ENCODE measurements around the gene CSNK1E.

CSNK1E gene

DNA sequence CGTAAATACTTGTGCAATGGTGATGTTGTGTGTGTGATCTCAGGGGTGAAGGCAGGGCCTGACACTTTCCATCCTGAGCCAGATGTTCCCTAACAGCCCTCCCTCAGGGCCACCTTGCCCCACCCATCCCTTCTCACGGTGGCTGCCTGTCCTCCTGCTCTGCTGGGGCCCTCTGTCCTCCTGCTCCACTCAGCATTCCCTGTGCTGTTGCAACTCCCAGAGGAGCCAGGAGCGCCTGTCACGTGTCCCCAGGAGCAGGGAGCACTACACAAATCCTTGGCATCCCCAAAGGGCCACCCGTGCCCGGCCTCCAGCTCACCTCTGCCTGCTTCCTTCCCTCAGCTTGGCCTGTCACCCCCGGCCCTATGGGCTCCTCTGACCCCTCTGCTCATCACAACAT, 10.2 kb upstream of the CSNK1E start:
- no peak for DNase-seq (ENCODE audit: extremely low spot score)
- TF ChIP-seq, protein P1, sequence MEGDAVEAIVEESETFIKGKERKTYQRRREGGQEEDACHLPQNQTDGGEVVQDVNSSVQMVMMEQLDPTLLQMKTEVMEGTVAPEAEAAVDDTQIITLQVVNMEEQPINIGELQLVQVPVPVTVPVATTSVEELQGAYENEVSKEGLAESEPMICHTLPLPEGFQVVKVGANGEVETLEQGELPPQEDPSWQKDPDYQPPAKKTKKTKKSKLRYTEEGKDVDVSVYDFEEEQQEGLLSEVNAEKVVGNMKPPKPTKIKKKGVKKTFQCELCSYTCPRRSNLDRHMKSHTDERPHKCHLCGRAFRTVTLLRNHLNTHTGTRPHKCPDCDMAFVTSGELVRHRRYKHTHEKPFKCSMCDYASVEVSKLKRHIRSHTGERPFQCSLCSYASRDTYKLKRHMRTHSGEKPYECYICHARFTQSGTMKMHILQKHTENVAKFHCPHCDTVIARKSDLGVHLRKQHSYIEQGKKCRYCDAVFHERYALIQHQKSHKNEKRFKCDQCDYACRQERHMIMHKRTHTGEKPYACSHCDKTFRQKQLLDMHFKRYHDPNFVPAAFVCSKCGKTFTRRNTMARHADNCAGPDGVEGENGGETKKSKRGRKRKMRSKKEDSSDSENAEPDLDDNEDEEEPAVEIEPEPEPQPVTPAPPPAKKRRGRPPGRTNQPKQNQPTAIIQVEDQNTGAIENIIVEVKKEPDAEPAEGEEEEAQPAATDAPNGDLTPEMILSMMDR (IDR thresholded peaks at IDR 0.05; ENCODE audit: control extremely low read depth, extremely low read depth, low read depth, missing control alignments): no peak
- POLR2A ChIA-PET: no interaction called here
- CTCF ChIA-PET: interaction anchor here (1.0 kb wide), 1 partner anchor 25 kb away, joined by 3 read pairs; no protein-coding TSS in a partner anchor

DNA sequence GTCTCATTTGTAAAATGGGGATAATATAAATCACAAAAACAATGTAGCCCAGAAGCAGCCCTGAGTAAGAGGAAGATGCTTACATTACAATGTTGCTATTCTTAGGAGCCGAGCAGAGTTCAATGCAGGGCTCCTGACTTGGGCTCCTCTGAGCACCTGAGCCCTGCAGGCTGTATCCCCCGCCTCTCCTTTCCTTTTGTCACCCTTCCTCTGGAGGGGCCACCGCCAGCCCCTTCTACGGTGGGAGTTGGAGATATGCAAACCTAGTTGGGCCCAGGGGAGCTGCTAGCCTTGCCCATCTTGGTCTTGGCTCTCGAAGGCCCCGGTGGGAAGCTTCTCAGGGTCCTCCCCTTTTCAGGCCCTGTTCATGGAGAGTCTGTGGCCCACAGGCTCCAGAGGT, 8.4 kb upstream of the CSNK1E start:
- DNase-seq (ENCODE audit: extremely low spot score): no peak
- TF ChIP-seq, protein P1 (IDR thresholded peaks at IDR 0.05; ENCODE audit: control extremely low read depth, extremely low read depth, low read depth, missing control alignments): no peak
- POLR2A ChIA-PET: no interaction called here
- CTCF ChIA-PET: interaction anchor here (0.9 to 1.5 kb wide), 3 partner anchors 8 to 276 kb away, joined by 3 to 4 read pairs (median 3); no protein-coding TSS in a partner anchor

DNA sequence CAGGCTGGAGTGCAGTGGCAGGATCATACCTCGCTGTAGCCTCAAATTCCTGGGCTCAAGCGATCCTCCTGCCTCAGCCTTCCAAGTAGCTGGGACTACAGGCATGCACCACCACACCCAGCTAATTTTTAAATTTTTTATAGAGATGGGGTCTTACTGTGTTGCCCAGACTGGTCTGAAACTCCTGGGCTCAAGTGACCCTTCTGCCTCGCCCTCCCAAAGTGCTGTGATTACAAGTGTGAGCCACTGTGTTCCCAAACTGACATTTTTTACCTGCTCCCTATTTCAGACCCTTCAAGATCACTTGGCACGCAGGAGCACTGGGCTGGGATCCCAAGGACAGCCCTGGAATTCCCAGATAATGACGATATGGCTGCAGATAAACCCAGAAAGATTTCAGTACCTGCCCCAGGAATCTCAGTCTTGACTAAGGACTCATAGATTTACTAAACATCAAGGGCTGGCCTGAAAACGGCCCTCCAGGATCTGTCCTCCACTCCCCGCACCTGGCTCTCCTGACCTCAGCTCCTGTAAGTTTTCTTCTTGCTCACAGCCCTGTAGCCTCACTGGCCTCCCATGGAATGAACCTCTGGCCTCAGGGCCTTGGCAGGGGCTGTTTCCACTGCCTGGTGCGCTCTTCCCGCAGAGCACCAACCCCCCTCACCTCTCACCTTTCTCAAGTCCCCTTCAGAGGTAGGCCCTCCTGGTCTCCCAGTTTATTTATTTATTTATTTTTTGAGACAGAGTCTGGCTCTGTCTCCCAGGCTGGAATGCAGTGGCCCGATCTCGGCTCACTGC, 3.6 kb upstream of the CSNK1E start:
- TF ChIP-seq, protein P1 (IDR thresholded peaks at IDR 0.05; ENCODE audit: control extremely low read depth, extremely low read depth, low read depth, missing control alignments): no peak
- ChIA-PET POLR2A (no interaction called here), CTCF (interaction anchor here (1.5 to 1.9 kb wide), 2 partner anchors 15 to 268 kb away, joined by 4 read pairs; no protein-coding TSS in a partner anchor)
- no peak for DNase-seq (ENCODE audit: extremely low spot score)

DNA sequence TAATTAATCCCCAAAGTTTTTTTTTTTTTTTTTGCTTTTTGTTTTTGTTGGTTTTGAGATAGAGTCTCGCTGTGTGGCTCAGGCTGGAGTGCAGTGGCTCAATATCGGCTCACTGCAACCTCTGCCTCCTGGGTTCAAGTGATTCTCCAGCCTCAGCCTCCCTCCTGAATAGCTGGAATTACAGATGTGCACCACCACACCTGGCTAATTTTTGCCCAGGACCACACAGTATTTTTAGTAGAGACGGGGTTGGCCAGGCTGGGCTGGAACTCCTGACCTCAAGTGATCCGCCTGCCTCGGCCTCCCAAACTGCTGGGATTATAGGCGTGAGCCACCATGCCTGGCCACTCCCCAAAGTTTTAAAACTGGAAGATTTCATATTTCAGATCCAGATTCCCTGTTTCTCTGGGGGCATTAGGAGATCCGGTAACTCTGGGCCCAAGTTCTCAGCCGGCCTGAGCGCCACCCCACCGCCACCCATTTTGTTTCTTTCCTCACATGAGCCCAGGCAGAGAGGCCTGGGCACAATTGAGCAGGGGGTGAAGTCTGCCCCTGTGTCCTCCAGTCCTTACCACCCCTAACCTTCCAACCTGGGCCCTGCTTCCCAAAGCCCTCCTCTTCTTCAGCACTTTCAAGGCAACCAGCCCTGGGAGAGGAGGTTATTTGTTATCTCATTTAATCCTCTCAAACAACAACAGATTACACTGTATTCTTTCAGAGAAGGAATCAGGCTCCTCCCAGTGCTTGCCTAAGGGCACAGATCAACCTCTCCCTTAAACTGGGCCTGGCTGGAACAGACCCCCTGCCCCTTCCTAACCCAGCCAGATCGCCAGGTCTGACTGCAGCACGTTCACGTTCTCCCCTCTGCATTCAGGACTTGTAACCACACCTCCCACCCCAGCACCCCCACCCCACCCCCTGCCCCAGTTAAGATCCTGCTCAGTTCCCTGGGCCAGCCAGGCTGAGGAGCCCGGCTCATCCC, 1.9 kb upstream of the CSNK1E start:
- ChIA-PET CTCF (interaction anchor here (1.1 to 1.9 kb wide), 3 partner anchors 13 to 266 kb away, joined by 4 read pairs; no protein-coding TSS in a partner anchor), POLR2A (no interaction called here)
- no peak for DNase-seq (ENCODE audit: extremely low spot score)
- TF ChIP-seq, protein P1 (IDR thresholded peaks at IDR 0.05; ENCODE audit: control extremely low read depth, extremely low read depth, low read depth, missing control alignments): no peak

DNA sequence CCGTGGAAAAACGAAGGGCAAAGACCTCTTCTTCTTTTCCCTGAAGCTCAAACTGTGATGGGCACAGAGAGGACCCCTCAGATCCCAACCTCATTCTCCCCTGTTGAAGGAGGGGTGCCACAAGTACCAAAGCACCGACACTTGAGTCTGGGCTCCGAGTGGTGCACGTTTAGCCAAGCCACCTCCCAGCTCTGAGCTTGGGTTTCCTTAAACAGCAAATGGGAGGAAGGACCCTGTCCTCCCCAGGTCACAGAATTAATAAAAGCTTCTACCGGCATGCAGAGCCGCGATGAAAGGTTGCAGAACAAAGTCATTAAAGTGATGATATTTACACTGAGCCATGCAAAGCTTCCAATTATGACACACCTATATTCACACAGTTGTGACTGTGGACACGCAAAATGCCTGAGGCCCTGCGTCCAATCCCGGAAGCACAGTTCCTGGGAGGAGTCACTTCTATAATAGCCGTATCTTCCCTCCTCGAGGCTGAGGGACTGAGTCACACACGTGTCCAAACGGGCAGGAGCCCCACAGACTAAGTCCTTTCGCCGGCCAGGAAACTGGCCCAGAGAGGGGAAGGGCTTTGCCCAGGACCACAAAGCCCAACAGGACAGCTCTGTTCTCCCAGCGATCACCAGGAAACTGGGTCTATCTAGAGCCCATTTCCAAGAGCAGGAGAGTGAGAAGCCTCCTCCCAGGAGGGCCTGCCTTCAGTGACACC, 922 bp upstream of the CSNK1E start:
- TF ChIP-seq, protein P1 (IDR thresholded peaks at IDR 0.05; ENCODE audit: control extremely low read depth, extremely low read depth, low read depth, missing control alignments): no peak
- CTCF ChIA-PET: interaction anchor here (0.7 to 1.3 kb wide), 5 partner anchors 8 to 113 kb away, joined by 3 to 4 read pairs (median 3); no protein-coding TSS in a partner anchor
- no peak for DNase-seq (ENCODE audit: extremely low spot score)
- POLR2A ChIA-PET: no interaction called here
